ENCODE measurements around the gene ERBB2. TPM values are rescaled to one million over a fixed set of nuclear protein-coding genes. Genes with fewer than 3 reads are reported as not detected.
A peak's percentile ranks its signal among the peaks of the same experiment; 100 is the strongest.

ERBB2 gene
- total and polyA plus RNA-seq, 2 of the 8 experiments (the other 6 are each of a cell fraction or from before 2014, with no cell fraction given), result 183 to 394 TPM

DNA sequence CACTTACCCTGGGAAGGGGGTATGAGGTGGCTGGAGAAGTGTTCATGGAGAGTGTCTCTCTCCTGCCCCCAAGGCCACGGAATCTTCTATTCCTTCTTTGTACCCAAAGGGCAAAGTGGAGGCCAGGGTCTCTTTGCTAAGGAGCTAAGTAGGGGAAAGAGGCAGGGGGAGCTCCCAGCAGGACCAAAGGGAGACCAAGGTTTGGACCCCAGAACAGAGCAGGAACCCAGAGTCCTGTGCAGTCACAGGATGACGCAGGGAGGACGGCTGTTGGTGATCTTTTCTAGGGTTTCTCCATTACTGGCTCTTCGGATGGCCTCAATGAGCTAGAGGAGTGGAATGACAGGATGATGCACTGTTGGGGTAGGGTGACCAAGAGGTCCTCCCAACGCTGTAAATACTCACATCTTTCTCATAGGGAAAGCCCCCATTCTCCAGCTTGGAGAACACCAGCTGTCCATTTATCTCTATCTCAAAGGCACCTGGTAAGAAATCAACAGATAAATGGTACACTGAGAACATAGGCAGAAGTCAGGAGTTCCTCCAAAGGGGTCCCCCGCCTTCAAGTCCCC, 29.5 kb downstream of the ERBB2 start:
- no peak overlapping the region for H4K8ac ChIP-seq (ENCODE audit: extremely low read depth, insufficient read depth, low read length)
- no peak overlapping the region for H2AK5ac ChIP-seq (ENCODE audit: low read depth, low read length)
- H3K56ac ChIP-seq (replicated peaks; ENCODE audit: insufficient read length, low read depth, low read length), result no peak overlapping the region
- peaks cover 5% of the 10 kb centered on the region; the same call in 1 of the 2 replicates for H3K23me2 ChIP-seq (ENCODE audit: low read depth, low read length)
- H2BK15ac ChIP-seq (ENCODE audit: low read length), result peak overlapping the region; percentile 10; the same call in 1 of the 2 replicates
- no peaks in the 10 kb centered on the region for H3K79me2 ChIP-seq (ENCODE audit: control insufficient read depth in 1 of 2, insufficient read depth in 2 of 2, low read length in 2 of 2)
- peak overlapping the region; percentile 27; the same call in 1 of the 2 replicates for H3K18ac ChIP-seq (ENCODE audit: extremely low read depth, low read length)
- no peak overlapping the region for H2BK120ac ChIP-seq (replicated peaks; ENCODE audit: low read depth, low read length)
- H2BK12ac ChIP-seq (ENCODE audit: low read depth, low read length), result peak overlapping the region; percentile 50; the same call in 1 of the 2 replicates
- H4K20me1 ChIP-seq (replicated peaks in 1 of 2; ENCODE audit: control insufficient read depth in 1 of 2, insufficient read depth in 2 of 2, low read length in 2 of 2), result peaks cover 8 to 16% of the 10 kb centered on the region in 2 experiments
- no peaks in the 10 kb centered on the region for H3K9me3 ChIP-seq (ENCODE audit: insufficient read depth in 2 of 2, low read depth in 1 of 2, low read length in 1 of 2)
- DNase-seq (ENCODE audit: low read depth in 1 of 2, low spot score in 2 of 2) (no peak), FAIRE-seq (no peak)
- no peak overlapping the region for H2AFZ ChIP-seq (ENCODE audit: low read length)
- H3K79me1 ChIP-seq (ENCODE audit: low read depth, low read length), result no peaks in the 10 kb centered on the region
- TF ChIP-seq POLR2A (IDR thresholded peaks at IDR 0.05; ENCODE audit: control extremely low read depth in 1 of 2, low read depth in 2 of 2, low read length in 2 of 2) (peak; percentile 7 to 74; a peak in 2 of 3 replicates), SIN3A (conservative IDR thresholded peaks at IDR 0.05 in 1 of 2, IDR thresholded peaks at IDR 0.05 in 1 of 2; ENCODE audit: low read depth in 1 of 2, low read length in 2 of 2) (no peak), POLR2AphosphoS5 (IDR thresholded peaks at IDR 0.05; ENCODE audit: low read depth, low read length) (peak; percentile 57; the same call in 1 of the 2 replicates)
- H3K4me3 ChIP-seq (ENCODE audit: extremely low read depth in 1 of 4, insufficient read depth in 2 of 4, low read depth in 3 of 4, low read length in 4 of 4), result peak overlapping the region; percentile 55 to 72 (median 61)
- peaks cover 15 to 38% (median 30%) of the 10 kb centered on the region in 4 experiments for H3K36me3 ChIP-seq (ENCODE audit: control insufficient read depth in 2 of 4, insufficient read depth in 4 of 4, low read length in 3 of 4)
- H3K9ac ChIP-seq (replicated peaks in 1 of 4; ENCODE audit: extremely low read depth in 1 of 4, low read depth in 3 of 4, low read length in 3 of 4), result peak overlapping the region in 3 of 4 experiments; percentile 35 to 64 (median 53); a peak in 3 of 7 replicates
- H3K27ac ChIP-seq (ENCODE audit: low read depth, low read length), result no peak overlapping the region
- peak overlapping the region; percentile 67 to 73 for H3K4me2 ChIP-seq (ENCODE audit: insufficient read depth in 1 of 2, low read depth in 2 of 2, low read length in 2 of 2)
- H2BK5ac ChIP-seq (ENCODE audit: low read depth, low read length), result 0 out of 2 replicates have a peak overlapping the region, but pooled peaks have one; percentile 83
- CTCF ChIA-PET (ENCODE audit: partially characterized antibody), result interaction anchor here (0.6 to 5.3 kb wide), 33 partner anchors 10 to 592 kb away, joined by 3 to 50 read pairs (median 6); partner anchors contain the start of genes CSF3, ERBB2, PGAP3 and STARD3
- H2BK20ac ChIP-seq (ENCODE audit: low read length), result no peak overlapping the region
- H4K5ac ChIP-seq (ENCODE audit: insufficient read length, low read depth, low read length), result no peak overlapping the region
- no peak overlapping the region for H4K91ac ChIP-seq (replicated peaks; ENCODE audit: insufficient read length, low read length)
- H3K27me3 ChIP-seq (replicated peaks in 1 of 4; ENCODE audit: control insufficient read depth in 3 of 4, extremely low read depth in 1 of 4, insufficient read depth in 3 of 4, low read length in 3 of 4), result no peaks in the 10 kb centered on the region
- WGBS, 2 experiments (ENCODE audit: extremely low coverage in 1 of 2, insufficient coverage in 1 of 2, insufficient read length in 1 of 2, insufficient replicate concordance in 2 of 2, low coverage in 1 of 2, low lambda C conversion rate in 2 of 2, missing lambda C conversion rate in 1 of 2), result 80% methylated on average over 6 of the region's 6 CpGs; no CpG with 5 or more reads in 1 of the 2 experiments
- POLR2A ChIA-PET (ENCODE audit: partially characterized antibody), result interaction anchor here (0.7 to 5.4 kb wide), 28 partner anchors 9 to 129 kb away, joined by 3 to 54 read pairs (median 5); partner anchors contain the start of genes ERBB2 and PGAP3
- H3K14ac ChIP-seq (ENCODE audit: insufficient read length), result no peak overlapping the region
- H3K23ac ChIP-seq (ENCODE audit: insufficient read length), result no peak overlapping the region
- peaks cover 0 to 4% (median 0%) of the 10 kb centered on the region in 4 experiments; a peak in 2 of 7 replicates for H3K4me1 ChIP-seq (replicated peaks in 1 of 4; ENCODE audit: control insufficient read depth in 3 of 4, insufficient read depth in 4 of 4, low read length in 3 of 4)
- H3K4ac ChIP-seq (replicated peaks; ENCODE audit: insufficient read length, low read depth, low read length), result no peak overlapping the region
